Measurements from ENCODE around the gene TMEM132D. TPM values are rescaled to one million over a fixed set of nuclear protein-coding genes. Genes with fewer than 3 reads are reported as not detected.

Gene TMEM132D
- total RNA-seq, 1 experiment from 2014 or later = 1.4 TPM

DNA sequence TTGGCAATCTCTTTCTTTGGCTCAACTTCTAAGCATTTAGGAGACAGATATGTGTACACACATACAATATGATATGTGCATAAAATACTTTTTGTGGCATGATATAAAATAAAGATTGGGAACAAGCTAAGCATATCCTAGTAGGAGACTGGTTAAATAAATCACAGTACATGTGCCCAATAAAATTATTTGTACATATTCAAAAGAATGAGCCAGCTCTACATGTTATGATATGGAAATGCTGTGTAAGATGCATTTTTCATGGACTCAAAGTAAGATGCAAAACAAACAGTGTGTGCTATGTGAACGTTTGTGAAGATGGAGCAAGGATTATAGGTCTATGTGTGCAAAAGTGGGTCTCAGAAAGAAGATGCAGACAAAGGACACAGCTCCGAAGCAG, 311.4 kb downstream of the TMEM132D start:
- Mint-ChIP-seq H3K27ac (no peak overlapping the region), H3K36me3 (peaks cover 78% of the 10 kb centered on the region), H3K27me3 (ENCODE audit: low read depth) (peaks cover 5% of the 10 kb centered on the region), H3K4me3 (no peak overlapping the region), H3K9me3 (peaks cover 89% of the 10 kb centered on the region), H3K4me1 (no peaks in the 10 kb centered on the region)
- no peak for TF ChIP-seq CTCF (IDR thresholded peaks at IDR 0.05)
- ATAC-seq (no peak), DNase-seq (ENCODE audit: low spot score) (no peak)
- ChIA-PET CTCF (no interaction called here), POLR2A (no interaction called here)

- Mint-ChIP-seq H3K27ac (no peak overlapping the region), H3K27me3 (ENCODE audit: low read depth) (peaks cover 9% of the 10 kb centered on the region), H3K4me3 (no peak overlapping the region), H3K36me3 (peaks cover 81% of the 10 kb centered on the region), H3K4me1 (no peaks in the 10 kb centered on the region), H3K9me3 (peaks cover 84% of the 10 kb centered on the region)
- ChIA-PET CTCF (no interaction called here), POLR2A (no interaction called here)
- TF ChIP-seq ETV6 (CRISPR knock-in tag; IDR thresholded peaks at IDR 0.05) (no peak), PRRX2 (CRISPR knock-in tag; IDR thresholded peaks at IDR 0.05) (no peak), PREB (CRISPR knock-in tag; IDR thresholded peaks at IDR 0.05; ENCODE audit: borderline replicate concordance) (no peak), ZNF416 (CRISPR knock-in tag; IDR thresholded peaks at IDR 0.05) (no peak), ZNF219 (CRISPR knock-in tag; IDR thresholded peaks at IDR 0.05; ENCODE audit: borderline replicate concordance) (no peak), RORB (CRISPR knock-in tag; IDR thresholded peaks at IDR 0.05) (no peak), ZNF512 (CRISPR knock-in tag; IDR thresholded peaks at IDR 0.05; ENCODE audit: borderline replicate concordance) (no peak)
- TF ChIP-seq, protein P1, sequence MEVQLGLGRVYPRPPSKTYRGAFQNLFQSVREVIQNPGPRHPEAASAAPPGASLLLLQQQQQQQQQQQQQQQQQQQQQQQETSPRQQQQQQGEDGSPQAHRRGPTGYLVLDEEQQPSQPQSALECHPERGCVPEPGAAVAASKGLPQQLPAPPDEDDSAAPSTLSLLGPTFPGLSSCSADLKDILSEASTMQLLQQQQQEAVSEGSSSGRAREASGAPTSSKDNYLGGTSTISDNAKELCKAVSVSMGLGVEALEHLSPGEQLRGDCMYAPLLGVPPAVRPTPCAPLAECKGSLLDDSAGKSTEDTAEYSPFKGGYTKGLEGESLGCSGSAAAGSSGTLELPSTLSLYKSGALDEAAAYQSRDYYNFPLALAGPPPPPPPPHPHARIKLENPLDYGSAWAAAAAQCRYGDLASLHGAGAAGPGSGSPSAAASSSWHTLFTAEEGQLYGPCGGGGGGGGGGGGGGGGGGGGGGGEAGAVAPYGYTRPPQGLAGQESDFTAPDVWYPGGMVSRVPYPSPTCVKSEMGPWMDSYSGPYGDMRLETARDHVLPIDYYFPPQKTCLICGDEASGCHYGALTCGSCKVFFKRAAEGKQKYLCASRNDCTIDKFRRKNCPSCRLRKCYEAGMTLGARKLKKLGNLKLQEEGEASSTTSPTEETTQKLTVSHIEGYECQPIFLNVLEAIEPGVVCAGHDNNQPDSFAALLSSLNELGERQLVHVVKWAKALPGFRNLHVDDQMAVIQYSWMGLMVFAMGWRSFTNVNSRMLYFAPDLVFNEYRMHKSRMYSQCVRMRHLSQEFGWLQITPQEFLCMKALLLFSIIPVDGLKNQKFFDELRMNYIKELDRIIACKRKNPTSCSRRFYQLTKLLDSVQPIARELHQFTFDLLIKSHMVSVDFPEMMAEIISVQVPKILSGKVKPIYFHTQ (CRISPR knock-in tag; IDR thresholded peaks at IDR 0.05) = no peak
- TF ChIP-seq, protein P2, sequence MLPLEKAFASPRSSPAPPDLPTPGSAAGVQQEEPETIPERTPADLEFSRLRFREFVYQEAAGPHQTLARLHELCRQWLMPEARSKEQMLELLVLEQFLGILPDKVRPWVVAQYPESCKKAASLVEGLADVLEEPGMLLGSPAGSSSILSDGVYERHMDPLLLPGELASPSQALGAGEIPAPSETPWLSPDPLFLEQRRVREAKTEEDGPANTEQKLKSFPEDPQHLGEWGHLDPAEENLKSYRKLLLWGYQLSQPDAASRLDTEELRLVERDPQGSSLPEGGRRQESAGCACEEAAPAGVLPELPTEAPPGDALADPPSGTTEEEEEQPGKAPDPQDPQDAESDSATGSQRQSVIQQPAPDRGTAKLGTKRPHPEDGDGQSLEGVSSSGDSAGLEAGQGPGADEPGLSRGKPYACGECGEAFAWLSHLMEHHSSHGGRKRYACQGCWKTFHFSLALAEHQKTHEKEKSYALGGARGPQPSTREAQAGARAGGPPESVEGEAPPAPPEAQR (CRISPR knock-in tag; IDR thresholded peaks at IDR 0.05) = no peak
- ATAC-seq (no peak), DNase-seq (ENCODE audit: low spot score) (no peak)
Measured at GRCh38 chr12:129589503-129589902, 314.3 kb downstream of the TMEM132D start.

DNA sequence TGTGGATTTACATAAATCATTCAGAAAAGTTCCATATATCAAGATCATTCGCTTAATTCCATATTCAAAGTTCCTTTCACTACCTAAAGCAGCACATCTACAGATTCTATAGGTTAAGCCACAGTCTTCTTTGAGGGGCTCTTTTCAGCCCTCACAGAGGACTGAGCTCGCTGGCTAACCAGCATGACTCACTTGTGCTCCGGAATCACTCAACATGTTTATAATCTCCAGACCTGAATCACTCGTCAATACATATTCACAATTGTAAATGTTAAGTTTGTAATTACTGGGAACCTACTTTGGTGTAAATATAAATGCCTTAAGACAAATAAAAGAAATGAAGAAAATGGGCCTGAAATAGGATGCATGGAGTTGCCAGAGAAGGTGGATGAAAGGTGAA, 315.7 kb downstream of the TMEM132D start:
- Mint-ChIP-seq H3K27ac (no peak overlapping the region), H3K27me3 (ENCODE audit: low read depth) (peaks cover 11% of the 10 kb centered on the region), H3K4me1 (no peaks in the 10 kb centered on the region), H3K9me3 (peaks cover 80% of the 10 kb centered on the region), H3K4me3 (no peak overlapping the region), H3K36me3 (peaks cover 77% of the 10 kb centered on the region)
- no peak for DNase-seq (ENCODE audit: low spot score)
- TF ChIP-seq, protein P3, sequence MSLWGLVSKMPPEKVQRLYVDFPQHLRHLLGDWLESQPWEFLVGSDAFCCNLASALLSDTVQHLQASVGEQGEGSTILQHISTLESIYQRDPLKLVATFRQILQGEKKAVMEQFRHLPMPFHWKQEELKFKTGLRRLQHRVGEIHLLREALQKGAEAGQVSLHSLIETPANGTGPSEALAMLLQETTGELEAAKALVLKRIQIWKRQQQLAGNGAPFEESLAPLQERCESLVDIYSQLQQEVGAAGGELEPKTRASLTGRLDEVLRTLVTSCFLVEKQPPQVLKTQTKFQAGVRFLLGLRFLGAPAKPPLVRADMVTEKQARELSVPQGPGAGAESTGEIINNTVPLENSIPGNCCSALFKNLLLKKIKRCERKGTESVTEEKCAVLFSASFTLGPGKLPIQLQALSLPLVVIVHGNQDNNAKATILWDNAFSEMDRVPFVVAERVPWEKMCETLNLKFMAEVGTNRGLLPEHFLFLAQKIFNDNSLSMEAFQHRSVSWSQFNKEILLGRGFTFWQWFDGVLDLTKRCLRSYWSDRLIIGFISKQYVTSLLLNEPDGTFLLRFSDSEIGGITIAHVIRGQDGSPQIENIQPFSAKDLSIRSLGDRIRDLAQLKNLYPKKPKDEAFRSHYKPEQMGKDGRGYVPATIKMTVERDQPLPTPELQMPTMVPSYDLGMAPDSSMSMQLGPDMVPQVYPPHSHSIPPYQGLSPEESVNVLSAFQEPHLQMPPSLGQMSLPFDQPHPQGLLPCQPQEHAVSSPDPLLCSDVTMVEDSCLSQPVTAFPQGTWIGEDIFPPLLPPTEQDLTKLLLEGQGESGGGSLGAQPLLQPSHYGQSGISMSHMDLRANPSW (CRISPR knock-in tag; conservative IDR thresholded peaks at IDR 0.05; ENCODE audit: low read depth) = no peak
- no peak for TF ChIP-seq ZNF671 (CRISPR knock-in tag; IDR thresholded peaks at IDR 0.05)
- CTCF ChIA-PET = no interaction called here
- ATAC-seq = no peak
- POLR2A ChIA-PET = interaction anchor here (0.6 kb wide), 1 partner anchor 27 kb away, joined by 3 read pairs; no protein-coding TSS in a partner anchor

All from WTC11 (cell line).